Fibroblast of mammary gland (primary cell): Measurements from ENCODE around the gene RABGAP1L.

Experiments
- DNase-seq: peaks from one replicate; pipeline ENCODE4 v3.0.0-alpha.2; 2010; ENCODE audit warnings: low read depth
- H3K4me3 ChIP-seq: 2 replicates; pipeline ENCODE4 v1.5.1; 2011; ENCODE audit warnings: low read depth, mild to moderate bottlenecking, low read length, moderate library complexity; ENCODE audit not compliant: control insufficient read depth
- CTCF ChIP-seq: conservative IDR thresholded peaks from 2 replicates; pipeline ENCODE4 v1.5.1; 2011; ENCODE audit warnings: low read depth, low read length, inconsistent platforms; ENCODE audit not compliant: control insufficient read depth, insufficient read depth

Gene RABGAP1L

GRCh38 chr1:174935961-174936727 lies 776.8 kb downstream of the RABGAP1L start:
- DNase-seq = no peak
- H3K4me3 ChIP-seq = no peak overlapping the region

GRCh38 chr1:174938281-174939007 lies 779.1 kb downstream of the RABGAP1L start:
- DNase-seq = no peak
- H3K4me3 ChIP-seq = no peak overlapping the region
- TF ChIP-seq CTCF = no peak

More at GRCh38 chr1:174935961-174936727, 776.8 kb downstream of the RABGAP1L start:
- no peak for TF ChIP-seq CTCF

- TF ChIP-seq CTCF = no peak
- no peak for DNase-seq
- no peak overlapping the region for H3K4me3 ChIP-seq
Observed at GRCh38 chr1:174939775-174940545, 780.6 kb downstream of the RABGAP1L start.

DNA sequence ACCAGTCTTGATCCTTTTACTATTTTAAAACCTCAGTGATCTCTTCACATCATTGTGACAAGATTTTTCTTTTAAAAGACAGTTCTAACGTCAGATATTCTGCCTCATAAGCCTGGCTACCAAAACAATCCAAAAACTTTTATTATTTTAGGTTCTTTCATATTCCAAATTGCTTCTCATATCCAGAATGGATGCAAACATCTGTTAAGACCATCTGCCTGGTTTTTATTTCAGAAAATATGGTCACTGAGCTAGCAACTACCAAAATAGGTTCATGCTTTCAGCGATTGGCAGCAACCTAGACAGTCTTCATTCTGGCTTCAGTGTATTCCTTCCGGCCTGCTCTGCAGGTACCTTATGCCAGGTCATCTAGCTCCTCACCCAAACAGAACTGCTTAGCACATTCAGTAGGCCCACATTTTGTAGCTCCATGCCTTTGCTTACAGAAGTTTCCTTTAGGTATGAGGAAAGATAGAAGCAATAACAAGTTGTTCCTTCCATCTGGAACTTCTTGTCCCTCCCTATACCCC lies 781.4 kb downstream of the RABGAP1L start:
- DNase-seq = no peak
- TF ChIP-seq CTCF = no peak
- no peak overlapping the region for H3K4me3 ChIP-seq

GRCh38 chr1:174942547-174943255 lies 783.4 kb downstream of the RABGAP1L start:
- H3K4me3 ChIP-seq = no peak overlapping the region
- DNase-seq = peak; percentile 6
- no peak for TF ChIP-seq CTCF

DNA sequence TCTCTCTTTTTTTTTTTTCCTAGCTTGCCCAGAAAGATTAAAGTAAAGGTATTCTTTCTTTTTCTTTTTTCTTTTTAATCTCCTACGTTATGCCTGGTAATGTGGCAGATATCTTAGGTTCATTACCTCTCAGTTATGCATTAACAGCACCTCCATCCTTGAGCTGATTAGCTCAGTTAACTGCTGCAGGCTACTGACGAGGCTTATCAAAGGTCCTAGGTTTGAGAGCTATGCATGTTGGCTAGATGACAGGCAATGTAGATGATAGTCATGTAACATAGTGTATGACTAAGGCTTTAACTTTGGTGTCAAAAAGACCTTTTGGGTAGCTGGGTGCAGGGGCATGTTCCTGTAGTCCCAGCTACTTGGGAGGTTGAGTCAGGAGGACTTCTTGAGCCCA lies 786.7 kb downstream of the RABGAP1L start:
- TF ChIP-seq CTCF = no peak
- no peak for DNase-seq
- no peak overlapping the region for H3K4me3 ChIP-seq
